Thymus (tissue), 11 donors: ENCODE measurements around the gene LYZL6. TPM values are rescaled to one million over a fixed set of nuclear protein-coding genes. Genes with fewer than 3 reads are reported as not detected.
A peak's percentile ranks its signal among the peaks of the same experiment; 100 is the strongest.

Experiments used
- DNase-seq, 9 donors: peaks; one replicate each; pipeline ENCODE4 v3.0.0-alpha.2; 2013; ENCODE audit warnings: low spot score in 9 of 9, low read depth in 6 of 9, missing footprints in 1 of 9
- H3K27ac ChIP-seq, 2 donors: one replicate each; pipeline ENCODE4 v1.5.1; 2013; ENCODE audit warnings: control low read depth in 1 of 2, low read depth in 1 of 2, low read length in 1 of 2, mild to moderate bottlenecking in 1 of 2, moderate library complexity in 1 of 2
- H3K27me3 ChIP-seq, 2 donors: one replicate each; pipeline ENCODE4 v1.5.1; 2013; ENCODE audit warnings: low read length in 1 of 2; ENCODE audit not compliant: control insufficient read depth in 2 of 2, insufficient read depth in 1 of 2
- H3K36me3 ChIP-seq, 2 donors: one replicate each; pipeline ENCODE4 v1.5.1; 2013; ENCODE audit warnings: low read length in 1 of 2, mild to moderate bottlenecking in 1 of 2, moderate library complexity in 1 of 2; ENCODE audit not compliant: control insufficient read depth in 2 of 2, insufficient read depth in 2 of 2
- H3K4me1 ChIP-seq, 2 donors: one replicate each; pipeline ENCODE4 v1.5.1; 2013; ENCODE audit warnings: low read length in 2 of 2; ENCODE audit not compliant: control insufficient read depth in 2 of 2, insufficient read depth in 2 of 2
- H3K4me3 ChIP-seq, 2 donors: one replicate each; pipeline ENCODE4 v1.5.1; 2013; ENCODE audit warnings: low read length in 2 of 2, control low read depth in 1 of 2, mild to moderate bottlenecking in 1 of 2
- H3K9me3 ChIP-seq, 2 donors: one replicate each; pipeline ENCODE4 v1.5.1; 2013; ENCODE audit warnings: low read length in 1 of 2, mild to moderate bottlenecking in 1 of 2; ENCODE audit not compliant: control insufficient read depth in 2 of 2, insufficient read depth in 1 of 2
- WGBS: extraction: QIAGEN DNeasy Blood & Tissue Kit; methylation state at CpG from one replicate; pipeline ENCODE4 v1.1.7; 2013; 5-methylcytosine and 5-hydroxymethylcytosine counted together
- polyA plus RNA-seq: library from polyadenylated mRNA; stranded (reverse); fragments of 200-250 nt; gene quantifications from one replicate; pipeline ENCODE4 v1.2.3, GENCODE V29; 2013
- total RNA-seq: library from RNA; stranded (reverse); fragments of 120-200 nt; gene quantifications from one replicate; pipeline ENCODE4 v1.2.4, GENCODE V29; 2013
- donor health status: healthy.

The LYZL6 gene
- total and polyA plus RNA-seq, 2 donors, result 0.11 TPM; not detected in 1

DNA sequence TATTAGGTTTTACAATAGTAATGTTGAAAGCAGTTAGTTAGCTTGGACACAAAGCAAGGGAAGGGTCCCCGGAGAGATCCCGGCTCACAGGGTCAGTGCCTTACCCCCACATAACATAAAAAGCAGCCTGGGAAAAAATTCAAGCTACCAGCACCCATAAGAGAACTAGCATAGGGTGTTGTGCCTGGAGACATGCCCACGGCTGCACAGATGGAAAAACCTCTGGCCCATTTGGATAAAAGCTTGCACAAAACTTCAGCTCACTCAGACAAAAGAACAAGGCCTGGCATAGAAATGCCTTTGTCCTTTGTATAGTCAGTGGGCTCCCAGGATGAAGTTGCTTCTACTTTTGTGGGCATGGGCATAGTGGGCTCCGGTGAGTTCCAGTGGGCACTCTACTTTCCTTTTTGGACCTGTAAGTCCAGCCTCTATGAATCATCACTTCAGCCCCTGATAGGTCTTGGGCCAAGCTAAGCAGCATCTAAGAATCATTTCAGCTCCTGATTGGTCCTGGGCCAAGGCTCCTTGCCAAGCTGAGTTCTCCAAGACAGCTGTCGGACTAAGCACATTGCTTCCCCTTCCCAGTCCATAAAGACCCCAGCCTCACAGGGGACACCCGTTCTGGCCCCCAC lies 11.6 kb downstream of the LYZL6 start:
- Histone ChIP-seq H3K27ac (no peak overlapping the region), H3K36me3 (no peaks in the 10 kb centered on the region), H3K9me3 (no peaks in the 10 kb centered on the region), H3K4me3 (no peak overlapping the region), H3K4me1 (peaks cover 9 to 14% of the 10 kb centered on the region in 2 donors), H3K27me3 (no peaks in the 10 kb centered on the region)
- DNase-seq, result no peak
- 95% methylated on average over 6 of the region's 6 CpGs for WGBS

DNA sequence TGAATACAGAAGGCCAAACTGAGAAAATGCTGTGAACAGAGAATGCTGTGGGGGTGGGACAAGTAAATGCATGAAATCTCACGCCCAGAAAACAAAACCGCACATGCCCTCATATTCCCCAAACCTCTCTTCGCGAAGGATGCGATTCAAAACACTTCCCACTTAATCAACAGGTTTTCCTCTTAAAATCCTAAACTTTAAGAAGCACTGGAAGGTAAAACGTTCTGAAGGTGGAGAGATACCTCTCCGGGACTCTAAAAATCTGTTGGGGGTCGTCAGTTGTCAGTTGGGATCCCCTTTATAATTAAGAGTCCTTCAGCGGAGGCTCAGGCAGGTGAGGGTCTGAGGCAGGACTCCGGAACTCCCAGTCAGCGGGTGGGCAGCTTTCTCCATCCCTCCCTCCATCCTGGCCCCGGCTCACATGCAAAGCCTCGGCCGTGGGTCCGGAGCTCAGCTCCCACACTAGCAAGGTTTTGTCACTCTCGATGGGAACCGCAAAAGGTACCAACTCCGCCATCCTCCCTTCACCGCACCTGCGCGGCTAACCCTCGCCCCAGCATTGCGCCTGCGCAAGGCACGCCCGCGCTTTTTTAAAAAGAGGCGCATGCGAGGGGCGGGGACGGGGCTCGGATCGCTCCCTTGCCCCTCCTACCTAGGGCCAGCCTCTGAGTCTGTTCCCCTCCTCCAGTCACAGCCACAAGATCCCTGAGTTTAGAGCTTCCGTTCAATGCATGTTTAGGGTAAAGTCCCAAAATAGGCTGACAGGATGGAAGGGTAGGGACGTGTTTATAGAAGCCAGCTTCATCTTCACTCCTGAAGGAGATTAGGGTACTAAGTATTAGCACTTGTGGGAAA lies 13.1 kb downstream of the LYZL6 start, which contains the start of gene RDM1:
RDM1 (minus strand) TSS at position 563 of the 855 bp plus-strand sequence; CDS start at position 517, 46 bp downstream.
- H3K27me3 ChIP-seq, result no peaks in the 10 kb centered on the region
- peak; percentile 31 to 91 (median 77) for DNase-seq
- H3K27ac ChIP-seq, result peak within 1 kb of the TSS; percentile 12 to 15
- 3% methylated on average over 35 of the region's 35 CpGs for WGBS
- H3K4me1 ChIP-seq, result peaks cover 9 to 14% of the 10 kb centered on the region in 2 donors
- H3K4me3 ChIP-seq, result peak within 1 kb of the TSS; percentile 54 to 62
- no peaks in the 10 kb centered on the region for H3K9me3 ChIP-seq
- no peaks in the 10 kb centered on the region for H3K36me3 ChIP-seq

DNA sequence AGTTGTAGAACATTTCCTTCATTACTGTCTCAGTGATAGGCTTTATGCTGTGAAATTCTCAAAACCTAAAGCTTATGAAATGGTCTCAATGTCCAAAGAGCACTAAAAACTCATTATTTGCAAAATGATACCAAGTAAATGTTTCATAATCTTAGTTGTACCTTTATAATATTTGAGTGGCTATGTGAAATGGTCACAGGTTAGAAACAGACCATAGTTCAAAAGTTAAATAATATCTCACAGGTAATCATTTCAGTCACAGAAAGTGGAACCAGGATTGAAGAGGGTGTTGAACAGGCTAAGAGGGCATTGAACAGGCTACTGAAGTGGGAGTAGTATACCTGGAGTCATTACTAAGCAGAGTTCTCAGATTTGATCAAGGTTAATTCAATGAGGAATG lies 15.8 kb downstream of the LYZL6 start:
- Histone ChIP-seq H3K27ac (no peak overlapping the region), H3K4me3 (no peak overlapping the region), H3K9me3 (no peaks in the 10 kb centered on the region), H3K27me3 (no peaks in the 10 kb centered on the region), H3K36me3 (peaks cover 2 to 3% of the 10 kb centered on the region in 2 donors), H3K4me1 (peaks cover 13 to 14% of the 10 kb centered on the region in 2 donors)
- DNase-seq, result no peak

DNA sequence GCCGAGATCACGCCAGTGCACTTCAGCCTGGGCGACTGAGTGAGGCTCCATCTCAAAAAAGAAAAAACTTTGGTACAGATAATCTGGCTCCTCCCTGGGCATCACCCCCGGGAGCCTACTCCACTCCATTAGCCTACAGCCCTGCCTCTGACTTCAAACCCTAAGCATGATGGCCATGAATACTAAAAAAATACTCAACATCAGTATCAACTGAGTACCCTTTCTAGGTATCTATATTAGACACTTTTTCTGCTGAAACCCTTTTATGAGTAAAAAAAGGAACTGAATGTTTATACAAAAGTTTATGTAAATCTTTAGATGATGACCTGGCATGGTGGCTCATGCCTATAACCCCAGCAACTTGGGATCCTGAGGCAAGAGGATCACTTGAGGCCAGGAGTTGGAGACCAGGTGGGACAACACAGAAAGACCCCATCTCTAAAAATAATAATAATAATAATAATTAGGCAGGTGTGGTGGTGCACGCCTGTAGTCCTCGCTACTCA lies 19.9 kb downstream of the LYZL6 start:
- Histone ChIP-seq H3K9me3 (no peaks in the 10 kb centered on the region), H3K4me1 (peaks cover 0 to 4% of the 10 kb centered on the region in 2 donors), H3K27ac (no peak overlapping the region), H3K36me3 (peaks cover 3 to 4% of the 10 kb centered on the region in 2 donors), H3K27me3 (no peaks in the 10 kb centered on the region), H3K4me3 (no peak overlapping the region)
- 97% methylated on average over 6 of the region's 6 CpGs for WGBS
- no peak for DNase-seq

DNA sequence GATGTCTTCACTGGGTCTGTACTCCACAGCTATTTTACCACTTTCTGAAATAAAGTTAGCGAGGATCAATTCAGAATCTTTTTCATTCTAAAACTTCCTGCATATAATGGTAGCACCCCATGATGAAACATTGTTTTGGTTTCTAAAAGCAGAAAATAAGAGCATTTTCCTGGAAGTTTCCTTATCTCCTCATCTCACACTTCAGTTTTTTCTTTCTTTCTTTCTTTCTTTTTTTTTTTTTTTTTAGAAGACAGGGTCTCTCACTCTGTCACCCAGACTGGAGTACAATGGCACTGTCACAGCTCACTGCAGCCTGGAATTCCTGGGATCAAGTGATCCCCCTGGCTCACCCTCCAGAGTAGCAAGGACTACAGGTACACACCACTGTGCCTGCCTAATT lies 23.3 kb downstream of the LYZL6 start:
- peaks cover 0 to 4% of the 10 kb centered on the region in 2 donors for H3K4me1 ChIP-seq
- no peaks in the 10 kb centered on the region for H3K27me3 ChIP-seq
- H3K4me3 ChIP-seq, result no peak overlapping the region
- H3K9me3 ChIP-seq, result no peaks in the 10 kb centered on the region
- 97% methylated on average over 1 of the region's 1 CpG for WGBS
- DNase-seq, result no peak
- no peak overlapping the region for H3K27ac ChIP-seq
- peaks cover 4 to 7% of the 10 kb centered on the region in 2 donors for H3K36me3 ChIP-seq

DNA sequence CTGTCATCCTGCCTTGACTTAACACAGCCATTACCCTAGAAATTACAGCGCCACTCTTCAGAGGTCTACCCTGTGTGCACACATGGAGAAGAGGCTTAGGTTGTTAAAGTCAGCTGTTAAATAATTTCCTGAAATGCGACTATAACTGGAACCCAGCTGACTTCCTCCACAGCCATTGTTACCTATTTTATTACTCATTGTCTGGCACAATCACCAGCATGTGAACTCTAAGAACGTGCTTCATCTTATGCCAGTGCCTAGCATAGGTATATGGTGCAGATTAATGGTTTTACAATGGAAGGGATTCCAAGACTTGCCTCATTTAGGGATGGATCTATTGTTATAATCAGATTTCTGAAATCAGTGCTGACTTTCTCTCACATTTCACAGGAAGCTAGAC lies 24.8 kb downstream of the LYZL6 start:
- DNase-seq, result no peak
- H3K4me3 ChIP-seq, result no peak overlapping the region
- H3K27ac ChIP-seq, result no peak overlapping the region
- peaks cover 4 to 7% of the 10 kb centered on the region in 2 donors for H3K36me3 ChIP-seq
- no peaks in the 10 kb centered on the region for H3K4me1 ChIP-seq
- 39% methylated on average over 3 of the region's 3 CpGs for WGBS
- no peaks in the 10 kb centered on the region for H3K9me3 ChIP-seq
- H3K27me3 ChIP-seq, result no peaks in the 10 kb centered on the region

DNA sequence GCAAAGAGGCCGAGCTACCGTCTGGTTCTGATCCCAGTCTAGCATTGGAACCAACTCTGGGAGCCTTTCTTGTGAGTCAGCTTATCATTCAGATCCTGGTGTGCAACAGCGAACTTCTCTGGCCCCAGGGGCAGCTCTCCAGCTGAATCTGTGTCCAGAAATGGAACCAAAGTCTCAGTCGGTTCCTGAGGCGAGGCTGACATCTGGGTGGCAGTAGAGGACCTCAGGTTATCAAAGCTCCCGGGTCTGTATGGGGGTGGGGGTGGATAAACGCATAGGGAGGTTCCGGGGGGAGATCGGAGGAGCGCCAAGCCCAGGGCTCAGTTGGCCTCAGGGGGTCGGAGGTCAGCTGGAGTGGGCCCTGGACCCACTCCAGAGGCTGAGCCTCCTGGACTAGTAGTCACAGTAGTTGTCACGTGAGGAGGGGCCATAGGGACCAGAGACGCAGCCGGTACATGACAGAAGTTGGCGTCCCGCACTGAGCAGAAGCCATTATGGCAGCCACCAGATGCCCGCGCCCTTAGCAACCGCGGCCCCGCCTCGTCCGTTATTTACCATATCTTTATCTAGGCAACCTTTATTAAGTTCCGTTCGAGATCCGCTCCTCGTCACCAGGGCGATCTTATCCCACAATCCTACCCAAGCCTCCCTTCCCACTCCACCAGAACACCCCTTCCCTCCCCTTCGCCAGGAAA lies 25.8 kb downstream of the LYZL6 start:
- no peak for DNase-seq

DNA sequence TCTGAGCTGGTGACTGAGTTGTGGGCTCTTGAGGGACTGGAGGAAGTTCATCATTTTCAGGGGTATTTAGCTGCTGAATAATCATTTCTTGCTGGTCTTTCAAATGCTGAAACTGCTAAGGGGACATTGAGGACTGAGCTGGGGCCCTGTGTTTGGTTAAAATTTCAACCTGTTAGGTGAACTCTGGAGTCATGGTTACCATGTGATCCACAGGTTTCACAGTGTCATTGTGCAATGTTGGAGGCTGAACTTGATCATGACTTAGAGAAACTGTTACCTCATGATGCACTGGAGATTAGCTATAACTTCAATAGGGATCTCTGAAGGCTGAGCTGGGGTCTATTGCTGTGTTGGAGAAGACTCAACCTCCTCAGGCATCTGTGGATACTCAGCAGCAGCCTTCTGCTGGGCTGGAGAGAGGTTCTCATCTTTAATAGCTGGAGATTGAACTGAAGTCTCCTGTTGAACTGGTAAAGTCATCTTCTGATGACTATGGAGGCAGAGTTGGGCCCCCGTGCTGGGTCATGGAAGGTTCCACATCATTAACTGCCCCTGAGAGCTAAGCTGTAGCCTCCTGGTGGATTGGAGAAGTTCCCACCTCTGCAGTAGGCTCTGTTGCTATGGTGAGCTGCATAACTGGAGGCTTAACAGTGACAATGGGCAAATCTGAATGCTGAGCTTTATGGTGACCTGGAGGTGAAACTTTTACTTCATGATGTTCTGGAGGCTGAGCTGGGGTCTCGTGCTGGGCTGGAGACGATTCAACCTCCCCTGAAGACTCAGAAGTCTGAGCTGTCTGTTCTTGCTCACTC lies 28.2 kb downstream of the LYZL6 start:
- DNase-seq, result no peak
- peaks cover 0 to 3% of the 10 kb centered on the region in 2 donors for H3K36me3 ChIP-seq

More for the DNA sequence above, 25.8 kb downstream of the LYZL6 start:
- 98% methylated on average over 29 of the region's 29 CpGs for WGBS
- H3K9me3 ChIP-seq, result no peaks in the 10 kb centered on the region
- peaks cover 1 to 3% of the 10 kb centered on the region in 2 donors for H3K36me3 ChIP-seq
- H3K27me3 ChIP-seq, result no peaks in the 10 kb centered on the region
- H3K4me3 ChIP-seq, result no peak overlapping the region
- no peaks in the 10 kb centered on the region for H3K4me1 ChIP-seq
- no peak overlapping the region for H3K27ac ChIP-seq

More for the DNA sequence above, 28.2 kb downstream of the LYZL6 start:
- WGBS, result 97% methylated on average over 3 of the region's 3 CpGs
- H3K27me3 ChIP-seq, result no peaks in the 10 kb centered on the region
- no peak overlapping the region for H3K4me3 ChIP-seq
- H3K9me3 ChIP-seq, result no peaks in the 10 kb centered on the region
- H3K4me1 ChIP-seq, result no peaks in the 10 kb centered on the region
- H3K27ac ChIP-seq, result no peak overlapping the region
